NCI-H1048 (cell line): ENCODE results near the gene LRRC14B.

Experiments
- DNase-seq: peaks from one replicate; lab custom pipeline; 2025; lab: John Stamatoyannopoulos, UW

LRRC14B gene

GRCh38 chr5:191036-191948, at the start of gene LRRC14B:
TSS of gene LRRC14B (plus strand) at chr5:191495. CDS start at chr5:191539, 44 bp downstream.
- DNase-seq: no peak

DNA sequence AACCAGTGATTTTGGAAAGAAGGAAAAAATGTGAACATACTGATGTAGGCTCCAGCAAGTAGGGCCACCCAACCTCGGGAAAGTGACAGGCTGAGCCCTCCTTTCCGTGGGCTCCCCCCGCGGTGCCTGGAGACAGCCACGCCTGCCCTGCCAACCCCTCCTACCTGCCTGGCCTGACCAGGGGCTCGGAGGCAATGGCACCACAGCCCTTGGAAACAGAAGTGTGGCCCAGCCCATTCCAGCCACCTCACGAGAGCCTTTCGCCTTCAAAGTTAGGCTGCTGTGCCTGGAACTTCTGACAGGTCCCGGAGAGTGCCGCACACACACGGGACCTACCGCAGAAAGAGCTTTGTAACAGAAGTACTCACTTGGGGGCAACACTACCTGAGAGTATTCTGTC, 49.5 kb upstream of the LRRC14B start:
- DNase-seq: no peak

DNA sequence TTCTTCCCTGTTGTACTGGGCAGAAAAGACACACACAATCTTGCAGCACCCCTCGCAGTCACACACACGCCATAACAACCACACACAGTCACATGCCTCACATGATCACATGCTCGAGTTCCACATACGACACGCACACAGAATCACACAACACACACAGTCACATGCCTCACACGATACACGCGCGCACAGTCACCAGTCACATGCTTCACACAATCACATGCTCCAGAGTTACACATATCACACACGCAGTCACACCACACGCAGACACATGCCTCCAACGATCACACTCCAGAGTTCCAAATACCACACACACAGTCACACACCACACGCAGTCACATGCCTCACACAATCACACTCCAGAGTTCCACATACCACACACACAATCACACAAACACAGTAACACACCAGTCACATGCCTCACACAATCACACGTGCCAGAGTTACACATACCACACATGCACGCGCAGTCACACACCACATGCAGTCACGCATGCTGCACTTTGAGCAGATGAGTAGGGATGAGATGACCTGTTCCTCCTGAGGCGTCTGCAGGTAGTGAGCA, 49.0 kb upstream of the LRRC14B start:
- DNase-seq: no peak

GRCh38 chr5:143041-143440, 48.3 kb upstream of the LRRC14B start:
- DNase-seq: no peak

DNA sequence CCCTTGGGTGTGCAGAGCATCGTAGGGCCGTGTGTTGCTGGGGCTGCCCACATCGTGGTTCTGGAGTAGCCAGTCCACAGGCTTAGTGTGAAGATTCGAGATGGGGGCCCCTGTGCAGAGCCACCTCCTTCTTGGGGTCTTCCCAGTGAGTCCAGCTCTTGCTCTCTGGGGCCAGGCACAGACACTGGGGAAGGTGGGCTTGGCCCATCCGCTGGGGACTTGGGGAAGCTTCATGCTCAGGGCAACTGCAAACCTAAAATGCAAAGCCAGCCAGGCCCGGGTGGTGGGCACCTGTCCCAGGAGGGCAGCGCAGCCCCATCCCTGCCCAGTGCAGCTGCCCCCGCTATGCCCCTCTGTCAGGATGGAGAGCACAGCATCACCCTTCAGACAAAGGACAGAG, 46.4 kb upstream of the LRRC14B start:
- DNase-seq: no peak

DNA sequence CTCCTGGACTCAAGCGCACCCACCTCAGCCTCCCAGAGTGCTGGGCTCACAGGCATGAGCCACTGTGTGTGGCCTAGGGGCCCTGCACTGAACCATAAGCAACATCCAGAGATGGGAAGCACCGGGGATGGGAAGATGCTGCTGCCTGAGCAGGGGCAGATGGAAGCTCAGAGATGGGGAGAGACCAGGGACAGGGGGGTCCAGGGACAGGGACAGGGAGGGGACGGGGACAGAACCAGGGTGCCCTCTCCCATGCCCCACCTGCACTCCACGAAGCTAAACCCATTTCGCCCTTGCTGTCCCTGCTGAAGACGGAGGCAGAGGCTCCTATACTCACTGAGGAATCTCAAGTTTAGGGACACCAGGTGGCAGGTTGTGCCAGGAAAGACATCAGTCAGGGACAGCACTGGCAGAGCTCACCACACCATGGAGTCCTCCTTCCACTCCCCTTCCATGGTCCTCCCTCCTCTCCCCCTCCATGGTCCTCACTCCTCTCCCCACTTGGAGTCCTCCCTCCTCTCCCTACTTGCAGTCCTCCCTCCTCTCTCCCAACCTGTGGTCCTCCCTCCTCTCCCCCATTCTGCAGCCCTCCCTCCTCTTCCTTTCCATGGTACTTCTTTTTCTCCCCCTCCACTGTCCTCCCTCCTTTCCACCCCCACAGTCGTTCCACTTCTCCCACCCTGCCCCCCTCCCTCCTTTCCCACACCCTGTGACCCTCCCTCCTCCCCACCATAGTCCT, 45.5 kb upstream of the LRRC14B start:
- no peak for DNase-seq

DNA sequence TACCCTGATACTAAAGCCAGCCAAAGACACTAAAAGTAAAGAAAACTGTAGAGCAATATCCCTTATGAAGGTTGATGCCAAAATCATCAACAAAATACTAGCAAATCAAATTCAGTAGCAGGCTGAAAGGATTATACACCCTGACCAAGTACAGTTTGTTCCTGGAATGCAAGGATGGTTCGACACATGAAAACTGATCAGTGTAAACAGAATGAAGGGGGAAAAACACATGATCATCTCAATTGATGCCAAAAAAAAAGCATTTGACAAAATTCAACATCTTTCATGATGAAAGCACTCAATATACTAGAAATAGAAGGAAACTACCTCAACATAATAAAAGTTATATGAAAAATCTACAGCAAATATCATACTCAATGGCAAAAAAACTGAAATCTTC, 43.5 kb upstream of the LRRC14B start:
- DNase-seq: no peak

DNA sequence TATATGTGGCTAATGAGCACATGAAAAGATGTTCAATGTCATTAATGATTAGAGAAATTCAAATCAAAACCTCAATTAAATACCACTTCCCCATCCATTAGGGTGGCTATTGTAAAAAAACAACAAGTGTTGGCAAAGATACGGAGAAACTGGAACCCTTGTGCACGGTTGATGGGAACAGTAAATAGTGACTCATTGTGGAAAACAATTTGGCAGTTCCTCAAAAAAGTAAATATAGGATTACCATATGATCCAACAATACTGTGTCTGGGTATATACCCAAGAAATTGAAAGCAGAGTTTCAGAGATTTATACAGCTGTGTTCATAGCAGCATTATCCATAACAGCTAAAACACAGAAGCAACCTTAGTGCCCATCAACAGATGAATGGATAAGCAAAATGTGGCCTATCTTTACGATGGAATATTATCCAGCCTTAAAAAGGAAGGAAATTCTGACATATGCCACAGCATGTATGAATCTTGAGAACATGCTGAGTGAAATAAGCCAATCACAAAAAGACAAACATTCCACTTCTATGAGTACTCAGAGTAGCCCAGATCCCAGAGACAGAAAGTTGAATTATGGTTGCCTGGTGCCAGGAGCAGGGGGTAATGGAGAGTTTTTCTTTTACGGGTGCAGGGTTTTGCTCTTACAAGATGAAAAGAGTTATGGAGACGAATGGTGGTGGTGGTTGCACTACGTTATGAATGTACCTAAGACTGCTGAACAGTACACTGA, 41.4 kb upstream of the LRRC14B start:
- no peak for DNase-seq

- no peak for DNase-seq
Observed at GRCh38 chr5:150746-151145, 40.5 kb upstream of the LRRC14B start.

DNA sequence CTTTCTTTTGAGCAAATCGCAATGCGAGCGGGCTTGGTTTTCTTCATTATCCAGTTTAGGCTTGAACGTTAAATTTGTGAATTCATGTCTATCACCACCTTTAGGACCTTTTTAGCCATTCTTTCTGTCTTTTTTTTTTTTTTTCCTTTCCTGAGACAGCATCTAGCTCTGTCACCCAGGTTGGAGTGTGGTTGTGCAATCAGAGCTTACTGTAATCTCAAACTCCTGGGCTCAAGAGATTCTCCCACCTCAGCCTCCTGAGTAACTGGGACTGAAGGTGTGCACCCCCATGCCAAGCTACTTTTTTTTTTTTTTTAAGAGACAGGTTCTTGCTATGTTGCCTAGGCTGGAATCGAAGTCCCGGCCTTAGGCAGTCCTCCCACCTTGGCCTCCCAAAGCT, 39.2 kb upstream of the LRRC14B start:
- DNase-seq: no peak

DNA sequence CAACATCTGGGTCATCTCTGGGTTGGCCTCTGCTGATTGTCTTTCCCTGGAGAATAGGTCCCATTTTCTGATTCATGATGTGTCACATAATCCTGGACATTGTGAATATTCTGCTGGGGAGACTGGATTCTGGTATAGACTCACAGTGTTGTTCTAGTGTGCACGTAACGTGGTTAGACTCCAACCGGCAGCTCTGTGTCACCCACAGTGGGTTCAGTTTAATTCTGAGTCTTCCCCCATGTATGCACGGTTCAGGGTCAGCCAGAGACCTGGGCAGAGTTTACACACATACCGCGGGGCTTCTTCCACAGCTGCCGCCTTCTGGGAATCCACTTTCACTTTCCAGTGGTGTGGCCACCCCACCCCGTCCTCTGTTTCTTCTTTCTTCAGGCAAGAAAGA, 38.0 kb upstream of the LRRC14B start:
- DNase-seq: no peak

DNA sequence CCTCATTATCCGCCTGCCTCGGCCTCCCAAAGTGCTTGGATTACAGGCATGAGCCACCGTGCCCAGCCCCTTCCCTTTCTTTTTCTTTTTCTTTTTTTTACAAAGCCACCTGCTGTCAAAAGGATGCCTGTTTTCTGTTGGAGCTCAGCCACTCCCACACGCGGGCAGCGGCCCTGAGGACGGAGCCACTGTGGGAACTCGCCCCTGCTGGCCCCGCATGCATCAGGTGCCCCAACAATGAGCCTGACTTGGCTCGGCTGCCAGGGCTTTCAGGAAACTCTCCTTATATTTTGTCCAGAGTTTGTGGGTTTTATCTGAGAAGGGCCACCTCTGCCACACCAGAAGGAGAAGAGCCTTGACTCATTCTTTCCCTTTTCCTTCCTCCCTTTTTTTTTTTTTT, 37.1 kb upstream of the LRRC14B start:
- no peak for DNase-seq

DNA sequence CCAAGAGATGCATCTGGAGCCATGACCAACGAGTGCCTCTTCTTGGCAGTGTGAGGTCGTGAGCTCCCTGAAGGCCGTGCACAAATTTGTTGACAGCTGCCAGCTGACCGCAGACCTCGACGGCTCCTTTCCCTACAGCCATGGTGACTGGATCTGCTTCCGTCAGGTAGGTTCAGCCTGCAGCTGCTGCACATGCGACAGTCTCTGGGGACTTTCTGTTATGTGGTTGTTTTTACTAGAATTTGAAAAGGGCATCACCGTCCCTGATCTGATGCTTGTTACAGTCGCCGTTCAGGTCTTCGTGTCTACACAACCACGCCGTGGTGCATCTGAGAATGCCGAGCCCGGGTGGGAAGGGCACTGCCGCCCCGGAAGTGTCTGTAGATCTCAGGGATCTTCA, 36.5 kb upstream of the LRRC14B start:
- DNase-seq: no peak

- no peak for DNase-seq
Observed at GRCh38 chr5:155651-156410, 35.5 kb upstream of the LRRC14B start.

DNA sequence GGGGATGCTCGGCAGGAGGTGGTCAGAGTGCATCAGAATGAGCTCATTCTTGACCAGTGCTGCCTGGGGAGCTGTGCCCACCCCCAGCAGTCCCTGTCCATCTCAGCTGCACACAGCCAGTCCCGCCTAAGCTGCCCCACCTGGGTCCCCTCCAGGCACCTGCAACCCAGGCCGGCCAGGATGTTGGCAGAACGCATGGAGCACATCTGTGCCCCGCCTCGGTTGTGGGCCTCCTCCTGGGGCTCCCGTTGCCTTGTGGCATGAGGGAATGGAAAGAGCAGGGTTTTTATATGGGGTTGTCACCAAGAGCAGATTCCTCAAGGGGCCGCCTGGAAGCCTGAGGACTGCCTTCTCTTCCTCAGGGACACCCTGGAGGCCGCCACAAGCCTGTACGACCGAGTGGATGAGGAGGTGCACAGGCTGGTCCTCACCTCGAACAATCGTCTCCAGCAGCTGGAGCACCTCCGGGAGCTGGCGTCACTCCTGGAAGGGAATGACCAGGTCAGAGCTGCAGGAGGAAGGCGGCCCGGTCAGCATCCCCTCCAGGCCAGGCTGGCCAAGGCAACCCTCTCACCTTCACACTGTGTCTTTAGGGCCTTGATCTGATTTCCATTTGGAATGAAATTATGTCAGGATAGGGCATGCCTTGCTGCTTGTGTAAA, 34.8 kb upstream of the LRRC14B start:
- no peak for DNase-seq

- no peak for DNase-seq
Observed at GRCh38 chr5:157126-157715, 34.1 kb upstream of the LRRC14B start.

- no peak for DNase-seq
Observed at GRCh38 chr5:157801-158200, 33.5 kb upstream of the LRRC14B start.

DNA sequence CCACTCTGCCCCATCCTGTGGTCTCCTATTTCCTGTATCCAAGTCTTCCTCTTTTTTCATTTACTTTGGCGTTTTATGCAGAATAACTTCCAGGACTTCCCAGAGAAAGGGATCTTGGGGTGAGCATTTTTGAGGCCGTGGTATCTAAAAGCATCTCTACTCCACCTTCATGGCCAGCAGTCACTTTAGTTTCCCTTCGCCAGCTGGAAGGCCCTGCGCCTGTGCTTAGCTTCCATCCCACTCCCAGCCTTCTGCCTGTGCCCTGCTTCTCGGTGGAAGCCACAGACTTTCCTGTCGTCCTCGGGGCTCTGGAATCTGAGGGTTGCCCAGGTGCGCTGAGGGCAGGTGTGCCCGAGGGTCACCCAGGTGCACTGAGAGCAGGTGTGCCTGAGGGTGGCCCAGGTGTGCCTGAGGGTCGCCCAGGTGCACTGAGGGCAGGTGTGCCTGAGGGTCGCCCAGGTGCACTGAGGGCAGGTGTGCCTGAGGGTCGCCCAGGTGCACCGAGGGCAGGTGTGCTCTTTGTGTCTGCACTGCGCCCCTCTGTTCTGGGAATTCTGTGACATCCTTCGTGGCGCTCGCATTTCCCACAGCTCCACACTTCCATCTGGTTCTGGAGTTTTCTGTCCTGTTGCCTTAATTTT, 32.4 kb upstream of the LRRC14B start:
- no peak for DNase-seq

DNA sequence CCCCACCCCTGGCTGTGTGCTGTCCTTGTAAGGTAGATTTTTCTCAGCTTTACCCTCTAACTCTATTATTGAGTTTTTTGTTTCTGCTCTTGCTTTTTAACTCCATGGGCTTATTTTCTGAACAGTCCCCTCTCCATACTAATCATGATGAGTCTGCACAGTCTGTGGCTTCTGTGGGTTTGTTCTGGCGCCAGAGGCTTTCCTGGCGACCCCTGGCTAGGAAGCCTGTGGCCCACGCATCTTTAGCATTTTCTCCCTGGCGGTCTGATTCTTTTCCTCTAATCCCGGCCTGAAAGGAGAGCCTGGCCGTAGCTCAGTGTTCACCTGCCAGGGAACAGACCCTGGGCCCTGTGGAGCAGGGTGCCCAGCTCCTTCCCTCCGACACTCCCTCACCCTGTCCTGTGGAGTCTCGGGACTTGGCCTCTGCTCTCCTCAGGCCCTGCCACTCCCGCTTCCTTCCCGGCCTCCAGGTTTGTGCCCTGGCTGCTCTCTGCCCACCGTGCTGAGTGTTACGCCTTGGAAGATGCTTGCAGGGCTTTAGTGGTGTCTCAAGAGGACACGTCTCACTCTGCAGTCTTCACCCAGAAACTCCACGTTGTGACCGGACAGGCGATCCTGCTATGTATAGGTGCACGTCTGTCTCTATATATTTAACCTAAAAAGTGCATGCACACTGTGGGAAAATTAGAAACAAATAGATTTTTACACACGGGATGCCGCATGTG, 31.7 kb upstream of the LRRC14B start:
- no peak for DNase-seq

DNA sequence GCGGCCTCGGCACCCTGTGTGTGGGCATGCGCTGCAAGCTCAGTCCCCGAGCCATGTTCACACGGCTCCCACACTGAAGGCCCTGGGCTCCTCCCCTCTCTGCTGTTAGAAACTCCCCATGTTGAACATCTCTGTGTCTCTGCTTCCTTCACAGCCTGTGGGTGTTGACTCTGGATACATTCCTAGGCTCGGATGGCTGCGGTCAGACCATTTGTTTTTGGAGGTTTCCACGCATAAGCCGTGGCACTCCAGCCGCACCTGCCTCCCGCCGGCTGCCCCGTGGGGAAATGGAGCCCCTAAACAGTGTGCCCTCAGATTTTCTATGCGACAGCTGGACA, 31.2 kb upstream of the LRRC14B start:
- no peak for DNase-seq
